GM23338 (cell line): ENCODE measurements around the gene MYO18A. TPM values are rescaled to one million over a fixed set of nuclear protein-coding genes. Genes with fewer than 3 reads are reported as not detected.

Experiments used
- ATAC-seq: fragments of 200-7000 bp; cut with Tn5 transposase; 3 replicates; pipeline ENCODE4 v1.9.1; 2020
- DNase-seq: peaks from one replicate; pipeline ENCODE4 v3.0.0-alpha.2; 2015; ENCODE audit warnings: low spot score
- H2AFZ ChIP-seq: fragments of 200-600 bp; sonication (generic); 2 replicates; pipeline ENCODE4 v1.8.0; 2016; ENCODE audit warnings: antibody characterized with exemption, mild to moderate bottlenecking, moderate library complexity
- H3F3A ChIP-seq: fragments of 200-600 bp; sonication (generic); replicated peaks from 2 replicates; pipeline ENCODE4 v1.8.0; 2017; ENCODE audit warnings: antibody characterized with exemption, mixed run types, low read depth
- H3K27ac ChIP-seq: fragments of 200-600 bp; sonication (generic); 2 replicates; pipeline ENCODE4 v1.6.1; 2016; ENCODE audit warnings: low read depth
- H3K27me3 ChIP-seq: fragments of 200-600 bp; sonication (generic); 2 replicates; pipeline ENCODE4 v1.8.0; 2016; ENCODE audit warnings: mild to moderate bottlenecking, mixed run types, moderate library complexity; ENCODE audit not compliant: insufficient read depth
- H3K36me3 ChIP-seq: fragments of 200-600 bp; sonication (generic); 2 replicates; pipeline ENCODE4 v1.8.0; 2016; ENCODE audit warnings: mild to moderate bottlenecking; ENCODE audit not compliant: insufficient read depth
- H3K4me1 ChIP-seq: fragments of 200-600 bp; sonication (generic); 2 replicates; pipeline ENCODE4 v1.8.0; 2016; ENCODE audit warnings: mild to moderate bottlenecking, moderate library complexity; ENCODE audit not compliant: insufficient read depth
- H3K4me2 ChIP-seq: fragments of 200-600 bp; sonication (generic); 2 replicates; pipeline ENCODE4 v1.7.1; 2017; ENCODE audit warnings: mixed run types
- H3K4me3 ChIP-seq: fragments of 200-600 bp; sonication (generic); 2 replicates; pipeline ENCODE4 v1.6.1; 2016; ENCODE audit warnings: mixed run types
- H3K79me2 ChIP-seq: fragments of 200-600 bp; sonication (generic); replicated peaks from 2 replicates; pipeline ENCODE4 v1.8.0; 2017; ENCODE audit warnings: mild to moderate bottlenecking; ENCODE audit not compliant: insufficient read depth
- H3K9me2 ChIP-seq: fragments of 200-600 bp; sonication (generic); 2 replicates; pipeline ENCODE4 v1.8.0; 2017; ENCODE audit not compliant: insufficient read depth
- H4K20me1 ChIP-seq: fragments of 200-600 bp; sonication (generic); replicated peaks from 2 replicates; pipeline ENCODE4 v1.8.0; 2017; ENCODE audit warnings: mild to moderate bottlenecking; ENCODE audit not compliant: insufficient read depth
- H3K27ac Mint-ChIP-seq: 2 replicates; pipeline ENCODE4 v1.8.0; 2020; ENCODE audit warnings: inconsistent platforms, mild to moderate bottlenecking, moderate library complexity, mixed read lengths
- H3K27me3 Mint-ChIP-seq: 3 replicates; pipeline ENCODE4 v1.8.0; 2022; ENCODE audit warnings: low read depth, mild to moderate bottlenecking, moderate library complexity, mixed read lengths, inconsistent platforms; ENCODE audit not compliant: insufficient read depth, poor library complexity
- H3K36me3 Mint-ChIP-seq: 3 replicates; pipeline ENCODE4 v1.8.0; 2021; ENCODE audit warnings: low read depth, mild to moderate bottlenecking, inconsistent platforms, moderate library complexity, mixed read lengths
- H3K4me1 Mint-ChIP-seq: 3 replicates; pipeline ENCODE4 v1.8.0; 2020; ENCODE audit warnings: mild to moderate bottlenecking, inconsistent platforms, mixed read lengths
- H3K4me3 Mint-ChIP-seq: 3 replicates; pipeline ENCODE4 v1.8.0; 2021; ENCODE audit warnings: moderate library complexity, mild to moderate bottlenecking, inconsistent platforms, mixed read lengths
- H3K9me3 Mint-ChIP-seq: 3 replicates; pipeline ENCODE4 v1.8.0; 2020; ENCODE audit warnings: moderate library complexity, mild to moderate bottlenecking, inconsistent platforms, mixed read lengths
- CTCF ChIP-seq, 2 experiments: fragments of 200-600 bp in 1 of 2; sonication (generic) in 1 of 2; conservative IDR thresholded peaks; 2 replicates each; pipeline versions ENCODE4 v1.5.1 to v1.6.1; 2016 to 2017; ENCODE audit warnings: antibody characterized with exemption in 2 of 2, low read depth in 2 of 2, mild to moderate bottlenecking in 2 of 2, moderate library complexity in 1 of 2
- ETS1 ChIP-seq: IDR thresholded peaks from 2 replicates; pipeline ENCODE4 v1.6.1; 2016; ENCODE audit warnings: antibody characterized with exemption
- EZH2phosphoT487 ChIP-seq: fragments of 200-600 bp; sonication (generic); IDR thresholded peaks from one replicate; pipeline ENCODE4 v1.8.1; 2018; ENCODE audit warnings: antibody characterized with exemption; ENCODE audit not compliant: unreplicated experiment
- JUNB ChIP-seq: IDR thresholded peaks from one replicate; pipeline ENCODE4 v1.6.1; 2016; ENCODE audit warnings: antibody characterized with exemption; ENCODE audit not compliant: unreplicated experiment
- NANOG ChIP-seq: IDR thresholded peaks from 2 replicates; pipeline ENCODE4 v1.6.1; 2016; ENCODE audit warnings: antibody characterized with exemption, borderline replicate concordance
- REST ChIP-seq: IDR thresholded peaks from one replicate; pipeline ENCODE4 v1.6.1; 2018; ENCODE audit warnings: antibody characterized with exemption; ENCODE audit not compliant: unreplicated experiment
- STAT1 ChIP-seq: IDR thresholded peaks from one replicate; pipeline ENCODE4 v1.6.1; 2016; ENCODE audit warnings: antibody characterized with exemption; ENCODE audit not compliant: unreplicated experiment
- ZNF114 ChIP-seq: fragments of 250-450 bp; sonication (Bioruptor Pico); IDR thresholded peaks from 2 replicates; pipeline ENCODE4 v1.5.0; 2020; ENCODE audit warnings: mild to moderate bottlenecking, moderate library complexity
- ZNF331 ChIP-seq: fragments of 250-450 bp; sonication (Bioruptor Pico); IDR thresholded peaks from 2 replicates; pipeline ENCODE4 v1.5.0; 2020; ENCODE audit warnings: low read depth, mild to moderate bottlenecking, moderate library complexity
- polyA plus RNA-seq: library from polyadenylated mRNA; unstranded; fragments of >200 nt; fragmentation: Nextera tagmentation; extraction: Ambion mirVana; gene quantifications from 2 replicates; pipeline ENCODE4 v1.2.1, GENCODE V29; 2016
- total RNA-seq: library from RNA; depleted of rRNA; stranded (reverse); fragments of >200 nt; shearing (Covaris generic); gene quantifications from 2 replicates; pipeline ENCODE4 v1.2.3, GENCODE V29; 2014

The MYO18A gene
- total and polyA plus RNA-seq, 2 experiments from 2014 or later = 18.3 to 37.5 TPM

DNA sequence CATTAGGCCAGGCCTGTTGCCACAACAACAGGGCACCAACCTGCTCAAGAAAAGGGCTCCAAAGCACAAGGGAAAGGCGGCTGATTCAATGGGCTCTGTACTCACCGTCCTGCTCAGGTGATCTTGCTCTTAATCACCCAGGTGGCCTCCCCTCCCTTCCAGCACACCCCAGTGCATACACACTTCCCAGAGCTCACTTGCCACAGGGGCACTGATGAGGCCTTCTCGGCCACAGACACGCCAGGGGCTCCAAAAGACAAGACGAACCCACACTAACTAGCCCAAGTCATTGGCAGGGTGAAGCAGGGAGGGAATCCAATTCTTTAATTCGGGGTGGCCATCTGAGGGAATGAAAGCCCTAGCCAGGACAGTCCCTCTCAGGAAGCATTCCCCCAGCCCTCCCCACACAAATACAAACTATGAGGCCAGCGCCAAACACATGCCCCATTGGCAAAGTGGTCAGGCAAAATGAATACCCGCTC, 1.4 kb downstream of the MYO18A start (continued):
- TF ChIP-seq REST (no peak), NANOG (no peak), ETS1 (no peak), STAT1 (no peak), JUNB (no peak), ZNF331 (CRISPR knock-in tag) (no peak), CTCF (conservative IDR thresholded peaks at IDR 0.05; ENCODE audit: low read depth in 2 of 2) (no peak), ZNF114 (CRISPR knock-in tag) (no peak), EZH2phosphoT487 (no peak)

GRCh38 chr17:29177871-29178749, 2.1 kb downstream of the MYO18A start:
- Histone ChIP-seq H3K4me3 (peak overlapping the region; percentile 81), H3K36me3 (no peaks in the 10 kb centered on the region), H3K9me2 (no peaks in the 10 kb centered on the region), H3K27me3 (peaks cover 18% of the 10 kb centered on the region), H4K20me1 (no peaks in the 10 kb centered on the region; the same call in 1 of the 2 replicates), H3F3A (peaks cover 8% of the 10 kb centered on the region), H3K4me2 (peak overlapping the region; percentile 90), H2AFZ (no peak overlapping the region), H3K27ac (peak overlapping the region; percentile 84; the same call in 1 of the 2 replicates), H3K4me1 (peaks cover 31% of the 10 kb centered on the region), H3K79me2 (peaks cover 43% of the 10 kb centered on the region)
- Mint-ChIP-seq H3K27me3 (peaks cover 20% of the 10 kb centered on the region), H3K4me3 (peak overlapping the region; percentile 84), H3K36me3 (no peaks in the 10 kb centered on the region), H3K4me1 (peaks cover 34% of the 10 kb centered on the region), H3K27ac (peak overlapping the region; percentile 92), H3K9me3 (peaks cover 3% of the 10 kb centered on the region; the same call in 1 of the 3 replicates)
- peak; percentile 10 for DNase-seq
- ATAC-seq = no peak
- TF ChIP-seq EZH2phosphoT487 = no peak
- TF ChIP-seq REST = no peak
